HG03565 (cell line): ENCODE measurements around the gene PLA2G4D.

ENCODE experiments used
- ATAC-seq: cut with Tn5 transposase; IDR thresholded peaks from one replicate; pipeline ENCODE4 v1.9.1; 2021; ENCODE audit warnings: mild to moderate bottlenecking, moderate library complexity; ENCODE audit not compliant: unreplicated experiment

PLA2G4D gene

DNA sequence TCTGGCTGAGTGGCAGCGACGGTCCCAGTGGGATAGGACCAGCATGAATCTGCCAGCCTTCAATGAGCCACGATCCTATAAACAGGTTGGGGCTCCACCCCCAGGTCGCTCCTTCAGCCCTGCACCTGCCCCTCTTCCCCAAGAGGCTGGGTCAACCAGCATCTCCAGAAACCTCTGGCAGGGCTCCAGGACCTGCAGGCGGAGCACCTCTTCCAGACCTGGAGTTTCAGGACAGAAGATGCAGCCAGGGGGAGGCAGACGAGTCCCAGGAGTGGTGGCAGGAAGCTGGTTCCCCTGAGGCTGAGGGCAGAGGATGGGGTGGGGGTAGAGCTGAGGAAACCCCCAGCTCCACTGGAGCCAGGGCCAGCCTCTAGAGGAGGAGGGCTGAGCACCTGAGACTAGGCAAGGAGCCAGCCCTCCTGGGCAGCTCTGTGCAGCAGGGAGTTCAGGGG, at the start of gene PLA2G4D:
TSS of gene PLA2G4D (minus strand) at position 51 of the 452 bp plus-strand sequence. CDS start 103 bp downstream, outside the sequence.
- no peak for ATAC-seq

GRCh38 chr15:42143356-42143755, 49.0 kb upstream of the PLA2G4D start:
- ATAC-seq: no peak

DNA sequence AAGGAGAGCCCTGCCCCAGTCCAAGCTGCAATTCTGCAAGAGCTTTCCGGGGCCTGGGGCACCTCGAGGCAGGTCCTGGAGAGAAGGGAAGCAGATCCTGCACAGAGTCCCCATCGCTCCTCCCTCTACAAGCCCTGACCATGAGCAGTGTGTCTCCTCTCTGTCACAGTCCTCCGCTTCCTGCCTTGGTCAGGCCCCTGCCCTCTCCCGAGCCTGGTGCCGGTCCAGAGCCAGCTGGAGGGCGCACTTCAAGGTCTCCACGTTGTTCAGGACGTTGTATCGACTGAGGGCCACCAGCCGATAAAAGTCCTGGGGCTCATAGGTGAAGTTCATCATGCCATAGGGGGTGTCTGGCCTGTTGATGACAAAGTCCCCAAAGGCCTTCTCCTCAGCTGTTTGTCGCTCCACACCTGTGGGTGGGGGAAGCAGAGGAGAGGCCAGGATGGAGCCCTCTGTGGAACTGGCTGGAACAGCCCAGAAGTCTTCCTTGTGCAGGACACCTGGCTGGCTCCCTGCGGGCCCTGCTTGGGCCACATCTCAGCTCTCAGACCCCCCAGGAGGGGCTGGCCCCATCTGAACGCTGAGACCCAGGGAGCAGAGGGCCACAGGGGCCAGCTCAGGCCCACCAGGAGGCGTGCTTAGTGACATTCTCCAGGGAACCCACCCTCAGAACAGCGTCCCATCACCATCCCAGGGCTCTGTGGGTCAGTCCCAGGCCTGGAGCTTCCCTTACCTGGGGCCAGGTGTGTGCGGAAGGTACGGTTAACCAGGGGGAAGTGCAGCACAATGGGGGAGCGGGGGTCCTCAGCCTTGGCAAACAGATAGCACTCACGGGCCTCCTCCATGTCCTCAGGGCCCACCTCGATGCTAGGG, 47.7 kb upstream of the PLA2G4D start:
- no peak for ATAC-seq

GRCh38 chr15:42141246-42141645, 46.9 kb upstream of the PLA2G4D start:
- ATAC-seq: no peak

DNA sequence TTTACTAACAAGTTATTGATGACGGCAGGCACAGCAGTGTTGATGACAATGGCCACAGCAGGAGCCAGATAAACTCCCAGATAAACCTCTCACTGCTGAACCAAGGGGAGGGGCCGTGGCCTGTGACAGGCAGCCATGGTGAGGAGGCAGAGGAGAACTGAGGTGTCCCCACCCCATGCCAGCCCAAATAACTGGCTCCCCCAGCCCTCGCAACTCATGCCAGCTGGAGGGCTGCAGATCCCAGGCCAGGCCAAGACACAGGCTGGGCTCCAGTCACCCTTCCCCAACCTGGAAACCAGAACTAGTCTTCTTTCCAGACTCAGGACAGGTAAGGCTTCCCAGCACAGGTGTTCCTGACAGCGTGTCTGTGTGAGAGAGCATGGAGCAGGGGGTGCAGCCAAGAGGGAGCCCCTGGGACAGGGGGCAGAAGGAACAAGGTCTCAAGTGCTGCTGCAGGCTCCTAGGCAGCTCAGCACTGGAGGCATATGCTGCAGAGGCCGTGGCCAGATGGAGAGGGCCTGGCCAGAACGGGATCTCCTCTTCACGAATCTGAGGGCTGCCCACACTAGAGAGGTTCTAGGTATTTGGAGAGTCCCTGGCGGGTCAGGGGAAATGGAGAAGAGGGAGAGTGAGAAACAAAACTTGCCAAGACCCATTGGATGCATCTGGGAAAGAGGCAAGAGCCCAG, 46.2 kb upstream of the PLA2G4D start:
- no peak for ATAC-seq

- ATAC-seq: no peak
Measured at GRCh38 chr15:42139596-42139995, 45.2 kb upstream of the PLA2G4D start.

DNA sequence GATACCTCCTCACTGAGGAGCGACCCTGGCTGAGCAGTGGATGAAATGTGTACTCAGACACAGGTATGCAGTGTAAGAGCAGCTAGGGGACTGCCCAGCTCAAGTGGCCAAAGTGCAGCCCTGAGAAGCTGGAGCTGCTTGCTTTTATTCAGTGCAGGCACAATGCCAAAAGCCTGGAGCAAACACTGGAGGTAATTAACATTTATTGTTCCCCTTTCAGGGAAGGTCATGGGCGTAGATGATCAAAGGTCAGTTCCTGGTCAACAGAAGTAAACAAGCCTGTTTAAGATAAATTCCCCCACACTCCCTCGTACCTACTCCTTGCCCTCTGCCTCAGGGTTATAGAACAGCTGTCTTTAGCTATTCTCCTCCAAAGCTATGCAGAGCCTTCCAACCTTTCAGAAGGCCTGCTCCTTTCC, 44.6 kb upstream of the PLA2G4D start:
- no peak for ATAC-seq

GRCh38 chr15:42138411-42138810, 44.0 kb upstream of the PLA2G4D start:
- ATAC-seq: no peak

GRCh38 chr15:42137461-42138261, 43.3 kb upstream of the PLA2G4D start:
- no peak for ATAC-seq

GRCh38 chr15:42136513-42136912, 42.2 kb upstream of the PLA2G4D start:
- ATAC-seq: no peak

- no peak for ATAC-seq
Measured at GRCh38 chr15:42135351-42135750, 41.0 kb upstream of the PLA2G4D start.

GRCh38 chr15:42134617-42135245, 40.4 kb upstream of the PLA2G4D start:
- no peak for ATAC-seq

DNA sequence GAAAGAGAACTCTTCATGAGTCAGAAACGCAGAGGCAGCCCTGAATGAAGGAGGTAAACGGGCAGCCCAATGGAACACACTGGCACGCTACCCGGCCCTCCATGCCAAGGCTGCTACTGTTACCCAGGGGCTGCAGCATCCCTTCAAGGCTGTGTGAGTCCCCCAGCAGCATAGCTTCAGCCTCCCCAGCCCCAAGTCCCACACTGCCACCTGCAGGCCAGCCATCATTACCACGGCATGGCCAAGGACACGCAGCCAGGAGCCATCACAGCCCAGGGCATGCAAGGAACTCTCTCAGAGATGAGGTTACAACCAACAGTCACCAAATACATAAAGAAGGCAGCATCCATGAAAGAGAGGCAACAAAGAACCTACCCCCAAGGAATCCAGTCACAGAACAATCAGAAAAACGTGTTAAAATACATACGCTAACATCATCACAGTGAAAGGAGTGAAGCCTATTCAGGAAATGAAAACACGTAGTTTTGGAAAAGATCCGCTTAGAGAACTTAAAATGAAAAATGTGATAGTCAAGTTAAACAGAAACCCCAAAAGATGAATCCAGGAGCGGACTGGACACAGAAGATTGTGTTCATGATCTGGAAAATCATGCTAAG, 39.6 kb upstream of the PLA2G4D start:
- ATAC-seq: no peak

- no peak for ATAC-seq
Measured at GRCh38 chr15:42133356-42133755, 39.0 kb upstream of the PLA2G4D start.

GRCh38 chr15:42131826-42132806, 37.8 kb upstream of the PLA2G4D start:
- ATAC-seq: no peak

GRCh38 chr15:42131006-42131405, 36.6 kb upstream of the PLA2G4D start:
- ATAC-seq: no peak

DNA sequence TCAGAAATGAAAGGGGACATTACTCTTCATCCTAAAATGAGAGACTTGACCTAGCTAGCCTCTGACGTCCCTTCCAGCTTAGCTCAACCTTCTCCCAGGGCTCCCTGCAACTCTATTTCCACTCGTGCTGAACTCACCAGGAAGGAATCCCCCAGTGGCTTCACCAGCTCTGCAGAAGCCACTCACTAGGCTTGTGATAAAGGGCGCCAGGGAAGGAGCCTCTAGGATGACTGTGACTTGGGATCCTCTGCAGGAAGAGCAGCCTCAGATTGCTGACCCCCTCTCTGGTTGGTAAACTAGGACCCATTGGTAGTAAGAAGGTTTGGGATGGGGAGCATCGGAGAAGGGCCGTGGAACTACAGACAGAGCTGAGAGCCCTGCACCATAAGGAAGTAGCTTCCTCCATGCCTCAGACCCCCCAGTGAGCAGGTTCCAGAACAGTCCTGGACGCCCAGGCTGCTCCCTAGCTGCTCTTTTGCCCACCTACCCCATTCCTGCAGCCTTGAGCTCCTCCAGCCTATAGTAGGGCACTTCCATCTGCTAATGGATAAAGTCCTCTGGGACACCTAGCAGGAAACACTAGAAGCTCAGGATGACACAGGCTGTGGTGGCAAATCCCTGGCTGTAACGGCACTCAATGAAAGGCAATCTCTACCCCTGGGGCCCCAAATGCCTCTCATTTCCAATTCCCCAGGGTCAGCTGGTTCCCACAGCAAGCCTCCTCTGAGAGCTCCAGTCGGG, 36.1 kb upstream of the PLA2G4D start:
- ATAC-seq: no peak

- ATAC-seq: no peak
Measured at GRCh38 chr15:42129364-42129763, 35.0 kb upstream of the PLA2G4D start.
